ENCODE results near the gene TLL2. TPM values are rescaled to one million over a fixed set of nuclear protein-coding genes. Genes with fewer than 3 reads are reported as not detected.

The TLL2 gene
- total RNA-seq, 2 donors from 2014 or later, result 0.28 to 0.32 TPM

DNA sequence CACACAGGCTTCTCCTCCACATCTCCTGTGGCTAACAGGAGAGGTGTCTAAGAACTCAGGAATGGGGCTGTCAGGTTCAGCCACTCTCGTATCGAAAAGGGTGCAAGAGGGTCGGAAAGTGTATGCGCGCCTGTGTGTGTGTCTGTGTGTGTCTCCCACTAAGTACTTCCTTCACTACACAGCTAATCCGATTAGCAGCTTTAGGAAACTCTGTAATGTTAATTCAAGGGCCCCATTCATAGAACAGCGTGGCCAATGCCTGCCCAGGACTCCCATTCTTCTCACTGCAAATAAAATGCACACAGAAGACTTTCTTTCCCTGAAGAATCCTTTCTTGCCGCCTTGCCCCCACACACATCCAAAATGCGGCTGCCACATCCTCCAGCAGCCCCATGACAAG lies 39.9 kb downstream of the TLL2 start:
- Histone ChIP-seq H3K9me3 (no peaks in the 10 kb centered on the region), H3K27ac (no peak overlapping the region), H3K27me3 (replicated peaks; ENCODE audit: insufficient read depth) (no peaks in the 10 kb centered on the region), H3K36me3 (no peaks in the 10 kb centered on the region), H3K4me3 (no peak overlapping the region), H3K4me1 (replicated peaks) (no peaks in the 10 kb centered on the region)
- WGBS, result 80% methylated on average over 9 of the region's 9 CpGs
- intact Hi-C loops (cut with DNase I), result no loop called here
- TF ChIP-seq POLR2AphosphoS5 (IDR thresholded peaks at IDR 0.05), result no peak
- no peak for TF ChIP-seq POLR2A (IDR thresholded peaks at IDR 0.05)
- TF ChIP-seq CTCF (IDR thresholded peaks at IDR 0.05), result no peak
- DNase-seq (ENCODE audit: low spot score), result no peak

GRCh38 chr10:96470116-96470743 lies 43.5 kb downstream of the TLL2 start:
- TF ChIP-seq CTCF (IDR thresholded peaks at IDR 0.05) (peak in 2 of 4 experiments; percentile 7 to 40), POLR2A (IDR thresholded peaks at IDR 0.05) (no peak), POLR2AphosphoS5 (IDR thresholded peaks at IDR 0.05) (no peak)
- H3K4me3 ChIP-seq, result no peak overlapping the region
- no peak overlapping the region for H3K27ac ChIP-seq
- no peaks in the 10 kb centered on the region for H3K36me3 ChIP-seq
- no peaks in the 10 kb centered on the region for H3K27me3 ChIP-seq (replicated peaks; ENCODE audit: insufficient read depth)
- DNase-seq (ENCODE audit: low spot score), result no peak
- WGBS, result 45% methylated on average over 4 of the region's 4 CpGs
- H3K4me1 ChIP-seq (replicated peaks), result no peaks in the 10 kb centered on the region
- intact Hi-C loops (cut with DNase I), result no loop called here
- no peaks in the 10 kb centered on the region for H3K9me3 ChIP-seq

- Histone ChIP-seq H3K27ac (no peak overlapping the region), H3K4me3 (no peak overlapping the region), H3K9me3 (no peaks in the 10 kb centered on the region), H3K4me1 (replicated peaks) (no peaks in the 10 kb centered on the region), H3K36me3 (no peaks in the 10 kb centered on the region), H3K27me3 (replicated peaks; ENCODE audit: insufficient read depth) (no peaks in the 10 kb centered on the region)
- WGBS, result 43% methylated on average over 5 of the region's 5 CpGs
- no peak for DNase-seq (ENCODE audit: low spot score)
- intact Hi-C loops (cut with DNase I), result no loop called here
- TF ChIP-seq POLR2AphosphoS5 (IDR thresholded peaks at IDR 0.05) (no peak), POLR2A (IDR thresholded peaks at IDR 0.05) (no peak), CTCF (IDR thresholded peaks at IDR 0.05) (no peak)
These were observed 44.9 kb downstream of the TLL2 start for GRCh38 chr10:96468845-96469244.

DNA sequence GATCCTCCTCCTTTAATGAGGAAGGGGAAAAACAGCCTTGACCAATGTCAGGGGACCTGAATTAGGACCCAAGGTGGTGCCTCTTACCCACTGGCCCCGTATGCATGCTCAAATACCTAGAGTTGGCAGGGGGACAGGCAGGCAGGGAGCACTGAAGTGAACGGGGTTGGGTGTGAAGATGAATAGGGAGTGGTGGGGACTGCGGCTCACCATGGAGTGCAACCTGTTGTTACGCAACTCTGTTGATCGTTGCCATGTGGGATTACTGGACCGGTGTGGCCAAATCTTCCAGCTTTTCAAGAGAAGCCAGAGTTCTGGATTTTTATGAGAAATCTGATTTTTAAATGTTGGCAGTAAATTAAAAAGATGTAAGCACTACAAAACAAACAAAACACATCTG lies 48.1 kb downstream of the TLL2 start:
- Histone ChIP-seq H3K4me1 (replicated peaks) (no peaks in the 10 kb centered on the region), H3K27me3 (replicated peaks; ENCODE audit: insufficient read depth) (no peaks in the 10 kb centered on the region), H3K27ac (no peak overlapping the region), H3K9me3 (no peaks in the 10 kb centered on the region), H3K36me3 (no peaks in the 10 kb centered on the region), H3K4me3 (no peak overlapping the region)
- 49% methylated on average over 6 of the region's 6 CpGs for WGBS
- intact Hi-C loops (cut with DNase I), result no loop called here
- TF ChIP-seq POLR2A (IDR thresholded peaks at IDR 0.05), result no peak
- TF ChIP-seq CTCF (IDR thresholded peaks at IDR 0.05), result no peak
- no peak for TF ChIP-seq POLR2AphosphoS5 (IDR thresholded peaks at IDR 0.05)
- DNase-seq (ENCODE audit: low spot score), result no peak

GRCh38 chr10:96463562-96463961 lies 50.2 kb downstream of the TLL2 start:
- H3K36me3 ChIP-seq, result no peaks in the 10 kb centered on the region
- H3K9me3 ChIP-seq, result no peaks in the 10 kb centered on the region
- TF ChIP-seq POLR2AphosphoS5 (IDR thresholded peaks at IDR 0.05), result no peak
- TF ChIP-seq CTCF (IDR thresholded peaks at IDR 0.05), result no peak
- no peak for TF ChIP-seq POLR2A (IDR thresholded peaks at IDR 0.05)
- no peak overlapping the region for H3K27ac ChIP-seq
- no peak overlapping the region for H3K4me3 ChIP-seq
- DNase-seq (ENCODE audit: low spot score), result no peak
- H3K4me1 ChIP-seq (replicated peaks), result no peaks in the 10 kb centered on the region
- H3K27me3 ChIP-seq (replicated peaks; ENCODE audit: insufficient read depth), result no peaks in the 10 kb centered on the region
- WGBS, result 91% methylated on average over 3 of the region's 3 CpGs
- intact Hi-C loops (cut with DNase I), result no loop called here
